Renal pelvis (tissue), 4 donors: ENCODE results near the gene PRR15. TPM values are rescaled to one million over a fixed set of nuclear protein-coding genes. Genes with fewer than 3 reads are reported as not detected.
A peak's percentile ranks its signal among the peaks of the same experiment; 100 is the strongest.

Experiments used
- DNase-seq: peaks from one replicate; pipeline ENCODE4 v3.0.0-alpha.2; 2013
- polyA plus RNA-seq, 3 donors: library from polyadenylated mRNA; unstranded; fragments of 120-200 nt; gene quantifications; one replicate each; pipeline ENCODE4 v1.2.1, GENCODE V29; 2013; ENCODE audit not compliant: insufficient read length in 3 of 3

PRR15 gene
- polyA plus RNA-seq, 3 donors, result 4.4 to 6.3 (median 4.7) TPM

GRCh38 chr7:29565634-29565981, 2.0 kb downstream of the PRR15 start:
- DNase-seq, result no peak

- no peak for DNase-seq
Observed at GRCh38 chr7:29565982-29566746, 2.5 kb downstream of the PRR15 start.

DNA sequence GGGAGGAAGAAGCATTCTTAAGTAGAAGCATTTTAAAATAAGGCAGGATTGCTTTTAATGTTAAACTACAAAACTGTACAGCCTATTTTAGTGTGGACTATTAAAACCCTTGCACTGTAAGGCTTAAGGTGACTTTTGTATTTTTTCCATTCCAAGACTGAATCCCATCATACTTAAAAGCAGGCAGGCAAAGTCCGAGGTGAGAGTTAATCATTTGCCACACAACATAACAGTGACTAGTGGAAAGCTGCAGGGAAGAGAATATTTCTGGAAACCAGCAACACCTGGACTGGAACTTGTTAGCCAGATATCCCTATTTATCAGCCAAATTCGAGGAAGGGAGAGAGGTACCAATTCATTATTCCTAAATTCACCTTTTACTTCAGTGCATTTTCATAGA, 3.5 kb downstream of the PRR15 start:
- peak; percentile 62 for DNase-seq

DNA sequence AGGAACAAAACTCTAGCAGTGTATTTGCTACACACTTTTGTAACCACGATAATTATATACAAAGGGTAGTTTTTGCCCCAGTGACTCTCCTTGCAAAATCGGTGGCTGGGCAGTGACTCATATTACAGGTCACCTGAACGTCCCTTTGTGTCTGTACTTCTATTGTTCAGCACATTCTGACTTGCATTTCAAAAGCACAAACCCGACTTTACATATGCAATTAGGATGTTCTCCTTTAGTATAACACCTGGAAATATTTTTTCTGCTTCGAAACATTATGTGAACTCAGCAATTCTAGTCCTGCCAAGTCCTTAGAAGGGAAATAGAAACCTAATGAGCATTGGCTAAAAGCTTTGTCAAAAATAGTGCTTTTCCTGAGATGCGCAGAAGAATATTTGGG, 6.0 kb downstream of the PRR15 start:
- DNase-seq, result no peak

DNA sequence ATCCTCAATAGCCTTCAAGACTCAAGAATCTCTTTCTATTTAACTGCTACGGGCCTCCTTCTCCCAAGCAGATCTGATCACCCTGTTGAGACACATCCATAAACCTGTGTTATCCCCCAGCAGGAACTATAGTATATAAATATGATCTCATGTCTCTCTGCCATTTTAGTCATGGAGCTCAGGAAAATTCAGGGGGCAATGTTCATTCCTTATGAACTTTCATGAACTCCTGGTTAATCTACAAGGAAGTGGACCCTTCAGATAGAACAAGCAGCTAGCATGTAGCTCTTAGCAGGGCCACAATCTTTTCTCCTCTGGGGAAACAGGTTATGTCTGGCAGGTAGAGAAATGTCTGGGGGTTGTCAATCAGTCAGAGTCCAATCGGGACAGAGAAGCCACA, 8.9 kb downstream of the PRR15 start:
- no peak for DNase-seq

GRCh38 chr7:29573567-29573966, 9.9 kb downstream of the PRR15 start:
- no peak for DNase-seq

DNA sequence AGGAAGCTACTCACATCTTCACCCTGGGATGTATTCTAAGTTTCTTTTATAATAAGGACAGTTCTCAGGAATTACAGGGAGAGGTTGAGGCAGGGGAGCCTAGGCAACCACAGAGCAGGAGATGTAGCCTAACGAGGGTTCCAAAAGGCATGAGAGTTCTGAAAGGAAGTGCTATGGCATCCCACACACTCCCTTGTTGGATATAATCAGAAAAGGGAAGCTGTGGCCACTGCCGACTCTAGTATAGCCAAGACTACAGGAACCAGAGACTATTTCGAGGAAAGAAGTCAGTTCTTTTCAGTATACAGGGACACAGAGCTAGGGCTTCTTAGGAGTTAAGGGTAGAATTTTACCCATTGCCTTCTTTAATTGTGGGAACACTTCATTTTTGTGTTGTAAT, 11.0 kb downstream of the PRR15 start:
- DNase-seq, result no peak

- no peak for DNase-seq
Observed at GRCh38 chr7:29587195-29587808, 23.7 kb downstream of the PRR15 start.

GRCh38 chr7:29588212-29588611, 24.6 kb downstream of the PRR15 start:
- no peak for DNase-seq

GRCh38 chr7:29588900-29589696, 25.5 kb downstream of the PRR15 start:
- DNase-seq, result no peak

- DNase-seq, result no peak
Observed at GRCh38 chr7:29592866-29593265, 29.2 kb downstream of the PRR15 start.

GRCh38 chr7:29593459-29593858, 29.8 kb downstream of the PRR15 start:
- DNase-seq, result no peak

GRCh38 chr7:29596593-29597178, 33.1 kb downstream of the PRR15 start:
- DNase-seq, result no peak

GRCh38 chr7:29597266-29597665, 33.6 kb downstream of the PRR15 start:
- no peak for DNase-seq

- no peak for DNase-seq
Observed at GRCh38 chr7:29598137-29598536, 34.5 kb downstream of the PRR15 start.

DNA sequence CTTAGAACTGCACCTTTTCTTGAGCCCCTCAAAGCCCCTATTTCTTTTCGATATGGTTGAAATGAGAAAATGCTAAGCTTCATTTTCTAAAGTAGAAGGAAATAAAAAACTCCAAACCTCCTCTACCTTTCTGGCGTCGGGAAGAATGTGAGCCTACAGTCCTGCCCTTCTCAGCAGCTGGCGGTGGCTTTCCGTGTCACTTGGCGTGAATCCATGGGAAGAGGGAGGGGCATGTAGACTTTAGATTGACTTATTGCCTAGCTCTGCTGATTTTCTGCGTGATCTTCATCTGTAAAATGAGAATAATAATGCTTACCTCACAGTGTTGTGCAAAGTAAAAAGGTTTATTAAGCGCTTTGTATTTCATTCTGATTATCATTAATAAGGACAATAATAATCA, 35.0 kb downstream of the PRR15 start:
- DNase-seq, result no peak

GRCh38 chr7:29599026-29599425, 35.4 kb downstream of the PRR15 start:
- no peak for DNase-seq

DNA sequence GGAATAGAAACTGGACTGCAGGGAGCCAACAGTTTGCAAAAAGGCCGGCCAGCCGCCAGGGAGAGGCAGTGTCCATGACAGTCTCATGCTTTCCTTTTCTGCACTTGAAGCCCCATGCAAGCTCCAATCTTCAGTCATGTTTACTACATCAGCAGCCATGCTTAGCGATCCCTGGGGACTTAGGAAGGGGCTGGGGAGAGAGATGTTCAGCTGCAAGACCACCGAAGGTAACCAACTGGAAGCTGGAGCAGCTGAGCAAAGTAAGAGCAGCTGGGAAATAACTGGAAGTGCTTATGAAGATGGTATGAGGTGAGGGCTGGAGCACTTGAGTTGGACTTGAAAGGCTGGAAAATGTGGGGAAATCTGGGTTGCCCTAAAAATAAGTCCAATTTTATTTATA, 37.0 kb downstream of the PRR15 start:
- no peak for DNase-seq

- no peak for DNase-seq
Observed at GRCh38 chr7:29604052-29604451, 40.4 kb downstream of the PRR15 start.

GRCh38 chr7:29604702-29605101, 41.1 kb downstream of the PRR15 start:
- DNase-seq, result no peak

DNA sequence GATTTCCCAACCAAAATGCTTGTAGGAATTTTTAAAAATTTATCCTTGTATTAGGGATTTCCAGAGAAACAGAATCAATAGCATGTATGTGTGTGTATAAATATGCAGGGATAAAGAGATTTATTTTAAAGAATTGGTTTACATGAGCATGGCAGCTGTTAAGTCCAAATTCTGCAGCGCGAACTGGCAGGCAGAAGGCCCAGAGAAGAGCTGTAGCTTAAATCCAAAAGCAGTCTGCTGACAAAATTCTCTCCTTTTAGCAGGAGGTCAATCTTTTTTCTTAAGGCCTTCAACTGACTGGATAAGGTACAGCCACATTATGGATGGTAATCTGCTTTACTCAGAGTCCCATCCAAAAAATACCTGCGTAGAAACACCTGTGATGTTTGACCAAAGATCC, 42.0 kb downstream of the PRR15 start:
- DNase-seq, result no peak

- DNase-seq, result no peak
Observed at GRCh38 chr7:29606287-29606721, 42.7 kb downstream of the PRR15 start.

GRCh38 chr7:29606830-29607229, 43.2 kb downstream of the PRR15 start:
- no peak for DNase-seq
